SJCRH30 (cell line): ENCODE data around the gene ELOVL6. TPM values are rescaled to one million over a fixed set of nuclear protein-coding genes. Genes with fewer than 3 reads are reported as not detected.
A peak's percentile ranks its signal among the peaks of the same experiment; 100 is the strongest.

Experiments used
- DNase-seq, 2 experiments: peaks; one replicate each; pipeline ENCODE4 v3.0.0-alpha.2; 2015 to 2020
- H3K27ac ChIP-seq: fragments of 250-450 bp; sonication (Bioruptor Pico); 2 replicates; pipeline ENCODE4 v1.5.1; 2020; ENCODE audit warnings: mild to moderate bottlenecking, moderate library complexity
- H3K27me3 ChIP-seq: fragments of 250-450 bp; sonication (Bioruptor Pico); 2 replicates; pipeline ENCODE4 v1.5.1; 2020; ENCODE audit warnings: mild to moderate bottlenecking, moderate library complexity
- H3K36me3 ChIP-seq: fragments of 250-450 bp; sonication (Bioruptor Pico); 2 replicates; pipeline ENCODE4 v1.5.1; 2020; ENCODE audit warnings: mild to moderate bottlenecking, moderate library complexity
- H3K4me1 ChIP-seq: fragments of 250-450 bp; sonication (Bioruptor Pico); 2 replicates; pipeline ENCODE4 v1.5.1; 2020; ENCODE audit warnings: mild to moderate bottlenecking, moderate library complexity
- H3K4me3 ChIP-seq: fragments of 250-450 bp; sonication (Bioruptor Pico); 2 replicates; pipeline ENCODE4 v1.5.1; 2020; ENCODE audit warnings: mild to moderate bottlenecking, moderate library complexity
- H3K9me3 ChIP-seq: fragments of 250-450 bp; sonication (Bioruptor Pico); replicated peaks from 2 replicates; pipeline ENCODE4 v1.5.1; 2020; ENCODE audit warnings: mild to moderate bottlenecking, moderate library complexity
- total RNA-seq: library from RNA; depleted of rRNA; stranded (reverse); fragments of >200 nt; shearing (Covaris generic); gene quantifications from 2 replicates; pipeline ENCODE4 v1.2.3, GENCODE V29; 2014

The ELOVL6 gene
- total RNA-seq, 1 experiment from 2014 or later, result 30.3 TPM

DNA sequence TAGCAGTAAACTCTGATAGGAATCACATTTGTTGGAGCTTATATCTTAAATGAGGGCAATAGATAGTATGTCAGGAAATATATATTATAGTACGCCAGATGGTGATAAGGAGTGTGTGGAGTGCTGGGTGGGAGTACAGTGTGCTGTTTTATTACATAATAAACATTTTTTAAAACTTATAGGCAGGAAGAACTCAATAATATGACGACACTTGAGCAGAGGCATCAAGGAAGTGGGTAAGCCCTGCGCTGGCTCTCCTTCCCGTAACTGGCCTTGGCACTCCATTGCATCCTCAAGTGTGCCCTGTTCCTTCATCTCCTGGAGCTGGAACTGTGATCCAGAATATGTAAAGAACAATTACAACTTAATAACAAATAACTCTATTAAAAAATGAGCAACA is 123.8 kb downstream of the ELOVL6 start:
- Histone ChIP-seq H3K36me3 (no peaks in the 10 kb centered on the region), H3K27ac (no peak overlapping the region), H3K9me3 (no peaks in the 10 kb centered on the region), H3K27me3 (no peaks in the 10 kb centered on the region), H3K4me1 (no peaks in the 10 kb centered on the region), H3K4me3 (no peak overlapping the region)
- DNase-seq, result no peak

- H3K36me3 ChIP-seq, result no peaks in the 10 kb centered on the region
- no peaks in the 10 kb centered on the region for H3K27me3 ChIP-seq
- H3K9me3 ChIP-seq, result no peaks in the 10 kb centered on the region
- no peak overlapping the region for H3K4me3 ChIP-seq
- H3K4me1 ChIP-seq, result no peaks in the 10 kb centered on the region
- DNase-seq, result no peak
- H3K27ac ChIP-seq, result no peak overlapping the region
Measured at GRCh38 chr4:110073053-110073845, 125.2 kb downstream of the ELOVL6 start.

DNA sequence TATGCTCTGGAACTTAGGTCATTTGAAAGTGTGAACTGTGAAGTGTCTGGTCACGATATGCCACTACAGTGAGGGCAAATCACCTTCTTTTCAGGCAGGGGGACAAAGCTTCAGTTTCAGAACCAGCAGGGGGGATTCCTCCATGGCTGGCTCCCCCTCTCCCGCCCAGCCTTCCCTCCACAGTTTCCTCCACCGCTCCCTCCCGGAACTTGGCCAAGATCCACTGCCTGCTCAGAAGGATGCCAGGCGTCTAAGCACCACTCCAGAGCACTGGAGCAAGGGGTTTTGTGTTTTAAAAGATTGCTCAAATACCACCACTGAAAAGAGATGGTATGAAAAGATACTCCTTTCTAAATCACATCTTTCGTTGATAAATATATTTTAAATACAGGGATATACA is 126.9 kb downstream of the ELOVL6 start:
- H3K4me1 ChIP-seq, result no peaks in the 10 kb centered on the region
- no peak overlapping the region for H3K27ac ChIP-seq
- H3K4me3 ChIP-seq, result no peak overlapping the region
- no peaks in the 10 kb centered on the region for H3K36me3 ChIP-seq
- no peaks in the 10 kb centered on the region for H3K9me3 ChIP-seq
- no peaks in the 10 kb centered on the region for H3K27me3 ChIP-seq
- no peak for DNase-seq

DNA sequence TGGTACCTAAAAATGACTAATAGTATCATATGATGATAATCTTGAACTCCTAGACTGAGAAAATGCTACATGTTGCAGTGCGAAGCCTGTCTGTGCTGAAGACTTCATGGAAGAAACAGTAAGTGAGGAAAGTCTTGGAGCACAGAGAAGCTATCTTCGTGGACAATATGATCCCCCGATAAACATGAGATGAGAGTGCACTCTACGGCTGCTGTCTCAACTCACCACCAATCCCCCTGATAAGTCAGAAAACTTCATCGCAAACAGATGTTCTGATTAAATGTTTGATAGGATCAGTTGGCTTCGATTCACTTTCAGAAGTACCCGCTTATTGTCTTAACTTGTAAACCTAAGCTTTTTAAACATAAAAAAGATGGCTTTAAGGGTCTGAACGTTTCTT is 130.2 kb downstream of the ELOVL6 start:
- no peaks in the 10 kb centered on the region for H3K36me3 ChIP-seq
- H3K27me3 ChIP-seq, result no peaks in the 10 kb centered on the region
- no peaks in the 10 kb centered on the region for H3K9me3 ChIP-seq
- no peak overlapping the region for H3K4me3 ChIP-seq
- no peak overlapping the region for H3K27ac ChIP-seq
- H3K4me1 ChIP-seq, result no peaks in the 10 kb centered on the region
- no peak for DNase-seq

DNA sequence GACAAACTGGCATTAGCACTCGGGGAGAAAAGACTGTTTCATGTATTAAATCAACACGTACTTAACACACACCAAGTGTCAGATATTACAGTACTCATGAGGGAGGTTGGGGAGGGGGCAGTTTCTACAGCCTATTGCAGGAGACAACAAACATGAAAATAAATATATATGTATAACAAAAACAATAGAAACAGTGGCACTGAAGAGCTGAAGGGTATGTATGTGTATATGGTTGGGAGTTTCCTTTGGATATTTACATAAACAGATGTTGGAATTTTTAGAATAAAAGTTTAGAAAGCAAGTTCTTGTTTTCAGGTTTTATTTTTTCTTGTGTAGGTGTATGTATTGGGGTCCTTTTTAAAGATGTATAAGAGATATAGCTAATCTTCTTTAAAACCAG is 133.5 kb downstream of the ELOVL6 start:
- no peaks in the 10 kb centered on the region for H3K9me3 ChIP-seq
- H3K36me3 ChIP-seq, result no peaks in the 10 kb centered on the region
- no peak for DNase-seq
- no peak overlapping the region for H3K27ac ChIP-seq
- no peaks in the 10 kb centered on the region for H3K27me3 ChIP-seq
- H3K4me3 ChIP-seq, result no peak overlapping the region
- no peaks in the 10 kb centered on the region for H3K4me1 ChIP-seq

DNA sequence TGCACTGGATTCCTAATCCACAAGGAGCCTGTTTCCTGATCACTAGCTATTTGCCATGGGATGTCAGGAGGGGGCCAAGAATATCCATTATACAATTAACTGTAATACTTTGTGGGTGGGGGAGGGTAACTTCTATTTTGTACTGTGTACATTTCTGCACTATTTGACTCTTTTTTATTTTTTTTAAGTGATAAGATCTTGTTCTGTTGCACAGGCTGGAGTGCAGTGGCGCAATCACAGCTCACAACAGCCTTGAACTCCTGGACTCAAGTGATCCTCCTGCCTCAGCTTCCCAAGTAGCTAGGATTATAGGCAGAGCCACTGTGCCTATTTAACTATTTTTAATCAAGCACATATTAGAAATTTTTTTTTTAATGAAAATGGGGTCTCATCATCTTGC is 134.1 kb downstream of the ELOVL6 start:
- no peak for DNase-seq
- Histone ChIP-seq H3K27me3 (no peaks in the 10 kb centered on the region), H3K4me3 (no peak overlapping the region), H3K36me3 (no peaks in the 10 kb centered on the region), H3K27ac (no peak overlapping the region), H3K9me3 (no peaks in the 10 kb centered on the region), H3K4me1 (no peaks in the 10 kb centered on the region)

GRCh38 chr4:110062166-110062565 is 136.2 kb downstream of the ELOVL6 start:
- Histone ChIP-seq H3K36me3 (no peaks in the 10 kb centered on the region), H3K27ac (no peak overlapping the region), H3K9me3 (no peaks in the 10 kb centered on the region), H3K4me1 (no peaks in the 10 kb centered on the region), H3K4me3 (no peak overlapping the region), H3K27me3 (no peaks in the 10 kb centered on the region)
- no peak for DNase-seq

GRCh38 chr4:110061076-110061475 is 137.3 kb downstream of the ELOVL6 start:
- Histone ChIP-seq H3K27me3 (no peaks in the 10 kb centered on the region), H3K9me3 (no peaks in the 10 kb centered on the region), H3K27ac (no peak overlapping the region), H3K36me3 (no peaks in the 10 kb centered on the region), H3K4me3 (no peak overlapping the region), H3K4me1 (no peaks in the 10 kb centered on the region)
- DNase-seq, result no peak

DNA sequence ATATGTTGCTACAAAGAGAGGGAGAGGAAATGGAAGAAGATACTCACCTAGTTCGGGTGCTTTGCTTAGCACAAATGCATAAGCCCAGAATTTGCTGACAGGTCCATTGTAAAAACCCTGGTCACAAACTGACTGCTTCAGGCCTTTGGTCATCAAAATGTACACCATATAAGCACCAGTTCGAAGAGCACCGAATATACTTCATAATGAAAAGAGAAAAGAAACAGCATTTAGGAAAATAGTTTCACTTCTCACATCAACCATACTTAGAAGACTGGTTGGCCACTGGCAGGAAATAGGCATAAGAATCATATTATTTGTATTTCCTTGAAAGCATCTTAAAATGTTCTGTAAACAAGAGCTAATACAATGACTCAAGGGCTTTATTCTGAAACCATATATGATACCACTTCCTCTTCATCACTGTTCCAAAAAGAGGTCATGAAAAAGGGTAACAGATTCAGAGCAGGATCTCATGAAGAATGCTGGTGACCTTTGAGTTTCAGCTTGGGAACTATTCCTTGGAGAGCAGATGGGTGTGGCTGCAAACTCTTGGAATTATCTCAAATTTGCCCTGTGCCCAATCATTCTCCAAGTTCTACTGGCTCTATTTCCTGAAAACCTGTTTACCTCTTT is 138.7 kb downstream of the ELOVL6 start:
- no peaks in the 10 kb centered on the region for H3K27me3 ChIP-seq
- no peaks in the 10 kb centered on the region for H3K36me3 ChIP-seq
- H3K4me1 ChIP-seq, result no peaks in the 10 kb centered on the region
- no peak overlapping the region for H3K27ac ChIP-seq
- no peak for DNase-seq
- no peaks in the 10 kb centered on the region for H3K9me3 ChIP-seq
- no peak overlapping the region for H3K4me3 ChIP-seq

GRCh38 chr4:110058677-110059076 is 139.7 kb downstream of the ELOVL6 start:
- no peaks in the 10 kb centered on the region for H3K27me3 ChIP-seq
- DNase-seq, result no peak
- no peak overlapping the region for H3K27ac ChIP-seq
- H3K4me1 ChIP-seq, result no peaks in the 10 kb centered on the region
- no peaks in the 10 kb centered on the region for H3K36me3 ChIP-seq
- no peak overlapping the region for H3K4me3 ChIP-seq
- H3K9me3 ChIP-seq, result no peaks in the 10 kb centered on the region

GRCh38 chr4:110055158-110055768 is 143.2 kb downstream of the ELOVL6 start:
- Histone ChIP-seq H3K4me1 (no peaks in the 10 kb centered on the region), H3K36me3 (no peaks in the 10 kb centered on the region; the same call in 1 of the 2 replicates), H3K4me3 (no peak overlapping the region), H3K27me3 (no peaks in the 10 kb centered on the region), H3K9me3 (no peaks in the 10 kb centered on the region), H3K27ac (no peak overlapping the region)
- no peak for DNase-seq

- Histone ChIP-seq H3K4me1 (no peaks in the 10 kb centered on the region), H3K27ac (no peak overlapping the region), H3K9me3 (no peaks in the 10 kb centered on the region), H3K27me3 (no peaks in the 10 kb centered on the region), H3K4me3 (no peak overlapping the region), H3K36me3 (no peaks in the 10 kb centered on the region; the same call in 1 of the 2 replicates)
- DNase-seq, result peak; percentile 29 to 68
Measured at GRCh38 chr4:110049951-110050925, 148.2 kb downstream of the ELOVL6 start.

- no peak overlapping the region for H3K4me3 ChIP-seq
- no peaks in the 10 kb centered on the region for H3K27me3 ChIP-seq
- DNase-seq, result no peak
- peaks cover 8% of the 10 kb centered on the region for H3K4me1 ChIP-seq
- no peaks in the 10 kb centered on the region for H3K9me3 ChIP-seq
- no peaks in the 10 kb centered on the region; the same call in 1 of the 2 replicates for H3K36me3 ChIP-seq
- no peak overlapping the region for H3K27ac ChIP-seq
Measured at GRCh38 chr4:110046588-110047049, 151.8 kb downstream of the ELOVL6 start.
